ENCODE data around the gene RNF157. TPM values are rescaled to one million over a fixed set of nuclear protein-coding genes. Genes with fewer than 3 reads are reported as not detected.

RNF157 gene
- total and polyA plus RNA-seq, 2 of the 13 experiments (the other 11 are each of a cell fraction or from before 2014, with no cell fraction given) = 0.44 to 1.5 TPM

GRCh38 chr17:76264755-76265623, 24.7 kb upstream of the RNF157 start, which contains the start of gene UBALD2 (continued):
- peak; percentile 99 for TF ChIP-seq FOXK1 (CRISPR knock-in tag; IDR thresholded peaks at IDR 0.05; ENCODE audit: borderline replicate concordance, low read depth)
- no peak; the same call in 1 of the 2 replicates for TF ChIP-seq BRF2 (CRISPR knock-in tag; IDR thresholded peaks at IDR 0.05)
- no peak for TF ChIP-seq ZNF749 (CRISPR knock-in tag; IDR thresholded peaks at IDR 0.05; ENCODE audit: borderline replicate concordance)
- TF ChIP-seq ETV6 (CRISPR knock-in tag; conservative IDR thresholded peaks at IDR 0.05) = no peak
- no peak for TF ChIP-seq ATF5 (CRISPR knock-in tag; IDR thresholded peaks at IDR 0.05; ENCODE audit: low read depth)
- TF ChIP-seq REPIN1 (CRISPR knock-in tag; IDR thresholded peaks at IDR 0.05; ENCODE audit: borderline replicate concordance, low read depth) = peak; percentile 55; the same call in 1 of the 2 replicates
- TF ChIP-seq FOXO4 (CRISPR knock-in tag; conservative IDR thresholded peaks at IDR 0.05) = no peak
- TF ChIP-seq ZNF350 (CRISPR knock-in tag; IDR thresholded peaks at IDR 0.05; ENCODE audit: borderline replicate concordance, low read depth) = peak; percentile 34; the same call in 1 of the 2 replicates
- TF ChIP-seq THAP11 (CRISPR knock-in tag; IDR thresholded peaks at IDR 0.05) = peak; percentile 69
- TF ChIP-seq ZNF451 (CRISPR knock-in tag; IDR thresholded peaks at IDR 0.05) = no peak
- peak; percentile 98 for TF ChIP-seq ARNT2 (CRISPR knock-in tag; IDR thresholded peaks at IDR 0.05; ENCODE audit: low read depth)
- peak; percentile 66; the same call in 1 of the 2 replicates for TF ChIP-seq SMYD3 (CRISPR knock-in tag; IDR thresholded peaks at IDR 0.05)
- TF ChIP-seq RARA (CRISPR knock-in tag; IDR thresholded peaks at IDR 0.05) = peak; percentile 42; the same call in 1 of the 2 replicates
- no peak for TF ChIP-seq ZZZ3 (CRISPR knock-in tag; IDR thresholded peaks at IDR 0.05; ENCODE audit: borderline replicate concordance)
- TF ChIP-seq RXRB (CRISPR knock-in tag; IDR thresholded peaks at IDR 0.05; ENCODE audit: borderline replicate concordance) = peak; percentile 40; the same call in 1 of the 2 replicates
- 0 out of 2 replicates have a peak, but pooled peaks have one; percentile 15 for TF ChIP-seq CEBPB (IDR thresholded peaks at IDR 0.05; ENCODE audit: borderline replicate concordance, low read depth, low read length)
- TF ChIP-seq CEBPG (CRISPR knock-in tag; IDR thresholded peaks at IDR 0.05) = peak; percentile 19; the same call in 1 of the 2 replicates
- no peak; the same call in 1 of the 2 replicates for TF ChIP-seq ZNF784 (CRISPR knock-in tag; IDR thresholded peaks at IDR 0.05; ENCODE audit: borderline replicate concordance)
- no peak for TF ChIP-seq CAMTA2 (CRISPR knock-in tag; IDR thresholded peaks at IDR 0.05; ENCODE audit: borderline replicate concordance)
- TF ChIP-seq HNRNPLL (IDR thresholded peaks at IDR 0.05; ENCODE audit: low read depth, low read length, poor library complexity, severe bottlenecking) = peak; percentile 81
- TF ChIP-seq DMAP1 (CRISPR knock-in tag; IDR thresholded peaks at IDR 0.05) = no peak; the same call in 1 of the 2 replicates
- TF ChIP-seq ZC3H13 (CRISPR knock-in tag; IDR thresholded peaks at IDR 0.05) = peak; percentile 75
- no peak for TF ChIP-seq ZNF614 (CRISPR knock-in tag; IDR thresholded peaks at IDR 0.05; ENCODE audit: borderline replicate concordance)
- TF ChIP-seq FOXA3 (CRISPR knock-in tag; IDR thresholded peaks at IDR 0.05) = peak; percentile 40; the same call in 1 of the 2 replicates
- TF ChIP-seq NCOA1 (CRISPR knock-in tag; IDR thresholded peaks at IDR 0.05) = no peak
- peak; percentile 62 for TF ChIP-seq RBFOX2 (IDR thresholded peaks at IDR 0.05; ENCODE audit: low read depth, low read length)
- TF ChIP-seq POLR2G (IDR thresholded peaks at IDR 0.05; ENCODE audit: low read depth, low read length) = peak; percentile 81
